NCI-H2227 treated with DMSO at 0.1 percent for 48 hours (cell line): ENCODE results near the gene OR10G6.
"Not testable (repeated sequence)": the region's sequence is repeated elsewhere in the genome, so short reads cannot be mapped to it uniquely, and the experiment has no call there.

Source experiments
- DNase-seq: peaks from one replicate; lab custom pipeline; 2025; lab: John Stamatoyannopoulos, UW

Gene OR10G6, protein sequence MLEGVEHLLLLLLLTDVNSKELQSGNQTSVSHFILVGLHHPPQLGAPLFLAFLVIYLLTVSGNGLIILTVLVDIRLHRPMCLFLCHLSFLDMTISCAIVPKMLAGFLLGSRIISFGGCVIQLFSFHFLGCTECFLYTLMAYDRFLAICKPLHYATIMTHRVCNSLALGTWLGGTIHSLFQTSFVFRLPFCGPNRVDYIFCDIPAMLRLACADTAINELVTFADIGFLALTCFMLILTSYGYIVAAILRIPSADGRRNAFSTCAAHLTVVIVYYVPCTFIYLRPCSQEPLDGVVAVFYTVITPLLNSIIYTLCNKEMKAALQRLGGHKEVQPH

DNA sequence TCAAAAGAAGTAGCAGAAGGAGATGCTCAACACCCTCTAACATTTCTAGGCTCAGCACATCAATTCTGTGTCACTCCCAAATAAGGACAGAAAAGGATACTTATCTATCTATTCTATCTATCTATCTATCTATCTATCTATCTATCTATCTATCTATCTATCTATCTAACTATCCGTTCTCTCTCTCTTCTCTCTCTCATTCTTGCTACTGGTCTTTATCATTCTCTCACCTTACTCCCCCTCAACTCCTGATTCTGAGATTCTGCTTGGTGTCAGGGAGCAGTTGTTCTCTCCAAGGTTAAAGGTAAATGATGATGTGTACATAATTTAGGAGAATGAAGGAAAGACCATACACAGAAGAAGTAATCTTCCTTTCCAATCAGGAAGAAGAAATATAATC lies at the start of gene OR10G6:
OR10G6 (minus strand) TSS at position 43 of the 400 bp plus-strand sequence; CDS start at position 43, 0 bp downstream.
- DNase-seq = no peak

DNA sequence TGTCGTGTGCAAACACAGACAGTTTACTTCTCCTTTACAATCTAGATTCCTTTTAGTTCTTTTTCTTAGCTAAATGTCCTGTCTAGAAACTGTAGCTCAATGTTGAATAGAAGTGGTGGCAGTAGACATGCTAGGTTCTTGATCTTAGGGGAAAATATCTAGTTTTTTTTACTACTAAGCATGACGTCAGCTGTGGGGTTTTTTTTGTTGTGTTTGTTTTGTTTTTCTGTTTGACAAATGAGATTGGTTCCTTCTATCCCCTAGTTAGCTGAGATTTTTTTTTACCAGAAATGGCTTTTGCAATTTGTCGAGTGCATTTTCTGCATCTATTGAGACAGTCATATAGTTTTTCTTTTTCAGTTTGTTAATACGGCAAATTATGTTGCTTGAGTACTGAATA lies 48.5 kb upstream of the OR10G6 start:
- no peak for DNase-seq

DNA sequence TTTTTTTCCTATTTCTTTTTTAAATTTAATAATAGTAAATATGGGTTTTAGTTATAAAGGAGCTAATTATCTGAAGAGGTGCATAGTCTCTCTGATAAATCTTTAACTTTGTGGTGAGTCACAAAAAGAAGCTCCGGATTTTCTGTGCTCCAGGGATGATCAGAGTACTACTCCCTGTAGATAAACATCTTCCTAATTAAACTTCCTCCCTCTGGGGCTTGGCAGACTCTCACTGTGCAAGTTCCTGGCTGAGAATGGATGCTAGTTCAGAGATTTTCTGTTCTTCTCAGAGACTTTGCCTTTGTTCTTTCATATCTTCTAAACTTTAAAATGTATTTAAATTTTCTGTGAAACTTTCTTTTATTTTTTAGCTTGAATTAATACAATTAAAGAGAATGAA lies 46.3 kb upstream of the OR10G6 start, which contains the start of gene OR10G7:
OR10G7 (minus strand) TSS at position 72 of the 400 bp plus-strand sequence. CDS start 2,324 bp downstream, outside the sequence.
- DNase-seq = no peak

DNA sequence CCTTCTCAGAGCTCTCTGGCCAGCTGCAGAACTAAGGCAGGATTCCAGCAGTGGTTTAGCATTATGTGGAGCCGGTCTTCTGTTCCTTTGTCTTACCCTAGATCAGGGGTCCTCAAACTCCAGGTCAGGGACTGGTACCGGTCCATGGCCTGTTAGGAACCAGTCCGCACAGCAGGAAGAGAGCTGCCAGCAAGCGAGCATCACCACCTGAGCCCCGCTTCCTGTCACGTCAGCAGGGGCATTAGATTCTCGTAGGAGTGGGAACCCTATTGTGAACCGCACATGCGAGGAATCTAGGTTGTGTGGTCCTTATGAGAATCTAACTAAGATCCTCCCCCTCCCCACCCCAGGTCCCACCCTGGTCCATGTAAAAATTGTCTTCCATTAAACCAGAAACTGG lies 44.6 kb upstream of the OR10G6 start:
- DNase-seq = no peak

DNA sequence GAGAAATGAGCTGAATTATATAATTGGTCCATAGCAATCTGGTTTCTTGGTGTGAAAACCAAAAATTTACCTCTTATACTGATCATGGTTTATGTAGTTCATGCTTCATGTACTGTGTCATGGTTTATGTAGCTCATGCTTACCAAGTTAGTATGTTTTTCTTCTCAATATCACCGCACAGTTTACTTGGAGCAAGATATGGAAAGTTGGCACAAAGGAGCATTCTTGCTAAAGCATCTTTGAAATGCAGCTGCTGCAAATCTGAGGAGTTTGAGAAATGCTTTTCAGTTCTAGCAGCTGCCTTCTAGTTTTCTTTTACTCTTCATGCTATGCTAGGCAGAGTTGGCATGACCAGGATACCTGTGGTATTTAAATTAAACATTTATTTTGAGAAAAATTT lies 41.7 kb upstream of the OR10G6 start:
- DNase-seq = no peak

DNA sequence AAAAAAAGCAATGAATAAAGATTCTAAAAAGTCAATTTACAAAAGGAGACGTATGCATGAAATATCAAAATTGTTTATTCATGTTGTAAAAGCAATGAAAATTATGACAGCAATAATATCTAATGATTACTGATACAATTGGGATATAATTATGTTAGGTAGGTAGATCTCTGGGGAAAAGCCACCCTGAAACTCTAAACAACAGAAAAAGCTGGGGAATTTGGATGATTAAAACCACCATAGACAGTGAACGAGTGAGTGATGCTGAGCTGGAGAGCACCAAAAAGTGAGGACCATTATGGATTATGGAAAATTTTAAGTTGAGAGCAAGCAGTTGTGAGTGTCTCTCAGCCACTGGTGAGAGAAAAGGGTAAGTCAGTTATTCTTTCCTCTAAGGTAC lies 31.5 kb upstream of the OR10G6 start, which contains the start of gene OR10G8:
OR10G8 (plus strand) TSS at position 301 of the 400 bp plus-strand sequence. CDS start 2,825 bp downstream, outside the sequence.
- no peak for DNase-seq

DNA sequence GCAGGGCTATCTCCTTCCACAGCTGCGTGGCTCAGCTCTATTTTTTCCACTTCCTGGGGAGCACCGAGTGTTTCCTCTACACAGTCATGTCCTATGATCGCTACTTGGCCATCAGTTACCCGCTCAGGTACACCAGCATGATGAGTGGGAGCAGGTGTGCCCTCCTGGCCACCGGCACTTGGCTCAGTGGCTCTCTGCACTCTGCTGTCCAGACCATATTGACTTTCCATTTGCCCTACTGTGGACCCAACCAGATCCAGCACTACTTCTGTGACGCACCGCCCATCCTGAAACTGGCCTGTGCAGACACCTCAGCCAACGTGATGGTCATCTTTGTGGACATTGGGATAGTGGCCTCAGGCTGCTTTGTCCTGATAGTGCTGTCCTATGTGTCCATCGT lies 20.9 kb upstream of the OR10G6 start:
- DNase-seq = not testable (repeated sequence)

DNA sequence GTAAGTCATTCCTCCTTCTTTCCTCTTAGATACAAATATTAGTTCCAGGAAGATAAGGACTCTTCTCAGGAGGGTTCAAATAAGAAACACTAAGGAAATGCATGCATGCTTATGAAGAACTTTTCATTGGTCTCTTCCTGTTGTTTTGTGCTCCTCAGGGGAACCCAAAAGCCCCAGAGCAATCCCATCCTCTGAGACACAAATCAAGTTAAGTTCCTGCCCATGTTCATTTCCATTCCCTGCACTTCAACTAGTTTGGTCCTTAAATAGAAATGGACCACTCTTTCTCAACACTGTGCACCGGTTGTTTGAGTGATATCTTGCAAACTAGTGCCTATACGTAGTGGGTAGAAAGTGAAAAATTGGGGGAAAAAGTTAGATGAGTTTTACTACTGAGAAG lies 17.7 kb upstream of the OR10G6 start, which contains the start of gene OR10G4:
OR10G4 (plus strand) TSS at position 301 of the 400 bp plus-strand sequence. CDS start 2,578 bp downstream, outside the sequence.
- no peak for DNase-seq

DNA sequence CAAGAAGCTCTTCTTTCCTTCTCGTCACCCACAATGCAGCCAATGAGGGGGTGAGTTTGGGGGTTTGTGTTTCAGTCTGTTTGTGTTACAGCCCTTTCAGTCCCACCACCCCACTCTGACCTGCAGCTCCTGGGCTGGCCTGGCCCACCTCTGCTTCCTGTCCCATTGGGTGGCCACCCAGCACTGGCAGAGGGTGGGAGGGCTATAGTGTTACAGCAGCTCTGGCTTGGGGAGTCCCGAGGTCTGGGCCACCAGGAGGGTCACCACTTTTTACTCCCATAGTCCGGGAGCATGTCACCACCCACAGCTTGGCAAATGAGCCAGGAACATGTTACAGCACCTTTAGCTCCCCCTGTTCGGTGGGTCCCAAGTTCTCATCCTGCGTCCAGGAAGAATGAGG lies 15.7 kb downstream of the OR10G6 start:
- DNase-seq = no peak

DNA sequence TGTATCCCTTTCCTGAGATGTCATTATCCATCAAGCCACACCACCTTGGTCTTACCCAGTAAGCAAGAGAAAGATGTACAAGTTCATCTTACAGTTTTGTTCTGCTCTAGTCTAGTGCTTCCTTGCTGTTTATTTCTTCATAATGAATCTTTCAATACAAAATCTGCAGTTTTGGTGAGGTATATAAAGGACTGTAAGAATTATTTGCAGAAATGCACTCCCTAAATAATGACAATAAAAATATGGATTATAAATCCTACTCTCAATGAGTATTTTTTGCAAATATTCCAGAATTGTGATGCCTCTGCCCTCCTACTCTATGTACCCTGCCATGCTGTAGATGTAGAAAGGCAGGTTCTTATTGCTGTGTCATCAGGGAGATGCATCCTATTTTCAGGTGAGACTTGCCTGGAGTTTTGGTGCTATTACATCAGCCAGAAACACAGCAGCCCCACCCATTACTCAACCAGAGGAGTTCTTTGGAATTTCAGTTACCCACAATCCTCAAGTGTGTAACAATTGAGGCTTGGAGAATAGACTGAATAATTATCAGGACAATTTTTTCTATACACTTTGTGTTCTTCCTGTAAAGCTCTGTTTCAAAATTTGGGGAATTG lies 17.1 kb downstream of the OR10G6 start, which contains the start of gene OR10S1:
OR10S1 (minus strand) TSS at position 51 of the 617 bp plus-strand sequence. CDS start 117 bp downstream, outside the sequence.
- no peak for DNase-seq

DNA sequence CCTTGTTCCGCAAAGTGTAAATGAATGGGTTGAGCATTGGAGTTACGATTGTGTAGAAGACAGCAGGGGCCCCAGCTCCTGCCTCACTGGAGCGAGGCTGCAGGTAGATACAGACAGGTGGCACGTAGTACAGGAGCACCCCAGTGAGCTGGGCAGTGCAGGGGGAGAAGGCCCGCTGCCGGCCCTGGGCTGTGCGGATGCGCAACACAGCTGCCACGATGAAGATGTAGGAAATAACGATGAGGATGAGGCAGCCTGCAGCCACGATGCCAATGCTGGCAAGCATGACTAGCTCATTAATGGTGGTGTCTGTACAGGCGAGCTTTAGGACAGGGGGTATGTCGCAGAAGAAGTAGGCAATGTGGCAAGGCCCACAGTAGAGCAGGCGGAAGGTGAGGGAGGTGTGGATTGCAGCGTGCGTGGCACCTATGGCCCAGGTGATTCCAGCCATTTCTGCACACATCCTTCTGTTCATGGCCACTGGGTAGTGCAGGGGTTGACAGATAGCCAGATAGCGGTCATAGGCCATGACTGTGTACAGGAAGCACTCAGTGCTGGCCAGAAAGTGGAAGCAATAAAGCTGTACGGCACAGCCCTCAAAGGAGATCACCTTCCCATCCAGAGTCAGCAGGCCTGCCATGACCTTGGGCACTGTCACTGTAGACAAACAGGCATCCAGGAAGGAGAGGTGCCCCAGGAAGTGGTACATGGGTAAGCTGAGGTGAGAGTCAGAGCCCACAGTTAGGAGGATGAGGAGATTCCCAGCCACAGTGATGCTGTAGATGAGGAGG lies 18.0 kb downstream of the OR10G6 start:
- DNase-seq = no peak

DNA sequence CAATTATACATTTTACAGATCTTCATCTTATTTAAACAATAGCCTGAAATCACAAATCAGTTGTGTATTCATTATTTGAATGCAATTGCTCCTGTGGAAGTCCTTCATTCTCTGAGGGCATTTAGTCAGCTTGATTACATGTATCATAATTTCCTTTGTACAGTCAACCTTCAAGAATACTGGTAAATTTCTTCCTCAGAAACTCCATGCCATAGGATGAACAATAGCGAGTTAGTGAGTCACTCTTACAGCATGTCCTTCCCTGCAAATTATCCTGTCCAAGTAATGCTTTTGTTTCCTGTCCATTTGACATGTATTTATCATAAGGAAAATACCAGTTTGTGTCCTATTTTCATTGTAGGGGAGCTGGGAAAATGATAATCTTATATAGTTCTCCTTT lies 21.1 kb downstream of the OR10G6 start:
- DNase-seq = no peak

DNA sequence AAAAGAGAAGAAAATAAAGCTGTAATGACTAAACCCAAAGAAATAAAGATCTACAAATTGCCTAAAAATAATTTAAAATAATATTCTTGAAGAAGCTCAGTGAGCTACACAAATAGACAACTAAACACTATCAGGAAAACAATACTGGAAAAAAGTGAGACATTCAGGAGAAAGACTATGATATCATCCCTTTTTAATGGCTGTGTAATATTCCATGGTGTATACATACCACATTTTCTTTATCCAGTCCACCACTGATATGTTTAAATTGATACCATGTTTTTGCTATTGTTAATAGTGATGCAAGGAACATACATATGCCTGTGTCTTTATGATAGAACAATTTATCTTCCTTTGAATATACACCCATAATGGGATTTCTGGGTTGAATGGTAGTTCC lies 38.2 kb downstream of the OR10G6 start:
- no peak for DNase-seq

DNA sequence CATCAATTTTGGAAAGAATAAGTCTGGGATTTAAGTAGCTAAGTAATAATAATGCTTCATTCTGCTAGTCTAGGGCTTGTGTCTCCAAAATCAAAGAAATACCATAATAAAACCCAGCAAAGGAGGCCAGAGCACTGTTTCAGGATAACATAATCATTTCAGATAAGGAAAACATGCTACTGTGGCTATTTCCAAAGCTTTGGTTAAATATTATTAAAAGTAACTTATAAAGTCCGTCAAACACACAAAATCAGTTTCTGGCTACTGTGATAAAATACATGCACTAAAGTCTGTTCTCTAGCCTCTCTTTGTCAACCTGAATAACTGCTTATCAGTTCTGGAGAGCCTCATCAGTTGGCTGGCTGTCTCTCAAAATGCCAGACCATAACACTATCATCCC lies 49.8 kb downstream of the OR10G6 start:
- DNase-seq = no peak
